H1 (cell line): ENCODE results near the gene TRPV2. TPM values are rescaled to one million over a fixed set of nuclear protein-coding genes. Genes with fewer than 3 reads are reported as not detected.

Experiments used
- CTCF ChIA-PET: fragments of 300-600 bp; sonication (Branson Sonifier 250); formaldehyde crosslinking; loops from one replicate; lab custom pipeline; 2021; ENCODE audit not compliant: partially characterized antibody; lab: Charles Lee
- POLR2A ChIA-PET: fragments of 300-600 bp; sonication (Branson Sonifier 250); formaldehyde crosslinking; loops from one replicate; lab custom pipeline; 2021; ENCODE audit warnings: inconsistent platforms; ENCODE audit not compliant: partially characterized antibody; lab: Charles Lee
- DNase-seq, 2 experiments: peaks; one replicate each; pipeline versions ENCODE4 v3.0.0 to v3.0.0-alpha.2; 2010 to 2022; ENCODE audit warnings: low spot score in 2 of 2, low read depth in 1 of 2, mixed read lengths in 1 of 2
- FAIRE-seq: peaks from 2 replicates; lab custom pipeline; 2011; peaks lifted over from hg19 to GRCh38; lab: Jason Lieb, UNC
- H2AFZ ChIP-seq: 2 replicates; pipeline ENCODE4 v1.8.1; 2012; ENCODE audit warnings: low read length, inconsistent platforms
- H2AK5ac ChIP-seq: 2 replicates; pipeline ENCODE4 v1.6.1; 2013; ENCODE audit warnings: low read depth, low read length
- H2BK120ac ChIP-seq: replicated peaks from 2 replicates; pipeline ENCODE3; 2013; ENCODE audit warnings: low read depth, low read length, inconsistent platforms
- H2BK12ac ChIP-seq: 2 replicates; pipeline ENCODE4 v1.6.1; 2013; ENCODE audit warnings: low read depth, low read length
- H2BK15ac ChIP-seq: 2 replicates; pipeline ENCODE4 v1.6.1; 2013; ENCODE audit warnings: low read length
- H2BK20ac ChIP-seq: 2 replicates; pipeline ENCODE4 v1.6.1; 2013; ENCODE audit warnings: low read length
- H2BK5ac ChIP-seq: 2 replicates; pipeline ENCODE4 v1.6.1; 2013; ENCODE audit warnings: low read depth, low read length
- H3K14ac ChIP-seq: 2 replicates; pipeline ENCODE4 v1.6.1; 2013; ENCODE audit warnings: inconsistent platforms; ENCODE audit not compliant: insufficient read length
- H3K18ac ChIP-seq: 2 replicates; pipeline ENCODE4 v1.6.1; 2013; ENCODE audit warnings: low read length; ENCODE audit errors: extremely low read depth
- H3K23ac ChIP-seq: 2 replicates; pipeline ENCODE4 v1.6.1; 2013; ENCODE audit warnings: inconsistent platforms; ENCODE audit not compliant: insufficient read length
- H3K23me2 ChIP-seq: 2 replicates; pipeline ENCODE4 v1.6.1; 2013; ENCODE audit warnings: low read depth, low read length
- H3K27ac ChIP-seq: 2 replicates; pipeline ENCODE4 v1.6.1; 2011; ENCODE audit warnings: low read depth, low read length, inconsistent platforms
- H3K27me3 ChIP-seq, 4 experiments: replicated peaks in 1 of 4; 1 replicate in 1 of 4; 2 replicates in 3 of 4; pipeline versions ENCODE4 v1.6.1 to v1.8.1; 2011 to 2013; ENCODE audit warnings: low read length in 3 of 4, mild to moderate bottlenecking in 3 of 4, inconsistent platforms in 2 of 4, mixed read lengths in 2 of 4, moderate library complexity in 1 of 4; ENCODE audit not compliant: control insufficient read depth in 3 of 4, insufficient read depth in 3 of 4; ENCODE audit errors: extremely low read depth in 1 of 4
- H3K36me3 ChIP-seq, 4 experiments: 2 replicates each; pipeline versions ENCODE4 v1.6.1 to v1.8.1; 2011 to 2013; ENCODE audit warnings: mild to moderate bottlenecking in 4 of 4, low read length in 3 of 4, moderate library complexity in 2 of 4, control low read depth in 1 of 4, inconsistent platforms in 1 of 4; ENCODE audit not compliant: insufficient read depth in 4 of 4, control insufficient read depth in 2 of 4
- H3K4ac ChIP-seq: replicated peaks from 2 replicates; pipeline ENCODE3; 2013; ENCODE audit warnings: low read length, low read depth, mixed read lengths, inconsistent platforms; ENCODE audit not compliant: insufficient read length
- H3K4me1 ChIP-seq, 4 experiments: replicated peaks in 1 of 4; 1 replicate in 1 of 4; 2 replicates in 3 of 4; pipeline versions ENCODE4 v1.6.1 to v1.8.1; 2011 to 2013; ENCODE audit warnings: low read length in 3 of 4, inconsistent platforms in 2 of 4, mixed read lengths in 1 of 4; ENCODE audit not compliant: insufficient read depth in 4 of 4, control insufficient read depth in 3 of 4
- H3K4me2 ChIP-seq, 2 experiments: 2 replicates each; pipeline versions ENCODE4 v1.6.1 to v1.8.1; 2011 to 2013; ENCODE audit warnings: low read depth in 2 of 2, low read length in 2 of 2, control low read depth in 1 of 2, inconsistent platforms in 1 of 2, mild to moderate bottlenecking in 1 of 2; ENCODE audit not compliant: insufficient read depth in 1 of 2
- H3K4me3 ChIP-seq, 4 experiments: fragments of 200-600, 300-600 bp in 1 of 4; sonication (generic), shearing (Covaris generic), sonication (Bioruptor Twin) in 1 of 4; 2 replicates each; pipeline versions ENCODE4 v1.5.1 to v1.8.1; 2011 to 2016; ENCODE audit warnings: low read length in 4 of 4, low read depth in 3 of 4, control low read depth in 2 of 4, inconsistent platforms in 2 of 4, mild to moderate bottlenecking in 2 of 4, mixed read lengths in 1 of 4, moderate library complexity in 1 of 4; ENCODE audit not compliant: insufficient read depth in 2 of 4; ENCODE audit errors: extremely low read depth in 1 of 4
- H3K56ac ChIP-seq: replicated peaks from 2 replicates; pipeline ENCODE3; 2013; ENCODE audit warnings: low read depth, mild to moderate bottlenecking, mixed read lengths, low read length, inconsistent platforms; ENCODE audit not compliant: insufficient read length
- H3K79me1 ChIP-seq: 2 replicates; pipeline ENCODE4 v1.6.1; 2013; ENCODE audit warnings: low read depth, low read length, control low read depth
- H3K79me2 ChIP-seq, 2 experiments: 2 replicates each; pipeline versions ENCODE4 v1.6.1 to v1.8.1; 2012 to 2013; ENCODE audit warnings: low read length in 2 of 2, mild to moderate bottlenecking in 2 of 2, inconsistent platforms in 1 of 2; ENCODE audit not compliant: insufficient read depth in 2 of 2, control insufficient read depth in 1 of 2
- H3K9ac ChIP-seq, 4 experiments: replicated peaks in 1 of 4; 1 replicate in 1 of 4; 2 replicates in 3 of 4; pipeline versions ENCODE4 v1.6.1 to v1.8.1; 2011 to 2013; ENCODE audit warnings: low read depth in 3 of 4, low read length in 3 of 4, control low read depth in 2 of 4, mild to moderate bottlenecking in 2 of 4, moderate library complexity in 2 of 4, inconsistent platforms in 1 of 4; ENCODE audit errors: extremely low read depth in 1 of 4
- H3K9me3 ChIP-seq, 2 experiments: 2 replicates each; pipeline versions ENCODE4 v1.6.1 to v1.8.1; 2012 to 2013; ENCODE audit warnings: mild to moderate bottlenecking in 2 of 2, moderate library complexity in 2 of 2, control low read depth in 1 of 2, inconsistent platforms in 1 of 2, low read depth in 1 of 2, low read length in 1 of 2, mixed read lengths in 1 of 2; ENCODE audit not compliant: insufficient read depth in 2 of 2
- H4K20me1 ChIP-seq, 2 experiments: replicated peaks in 1 of 2; 2 replicates each; pipeline versions ENCODE3 to v1.8.1; 2011 to 2013; ENCODE audit warnings: inconsistent platforms in 2 of 2, low read length in 2 of 2, mild to moderate bottlenecking in 1 of 2; ENCODE audit not compliant: insufficient read depth in 2 of 2, control insufficient read depth in 1 of 2
- H4K5ac ChIP-seq: 2 replicates; pipeline ENCODE4 v1.6.1; 2013; ENCODE audit warnings: low read length, low read depth, mixed read lengths, inconsistent platforms; ENCODE audit not compliant: insufficient read length
- H4K8ac ChIP-seq: 2 replicates; pipeline ENCODE4 v1.8.0; 2013; ENCODE audit warnings: mild to moderate bottlenecking, moderate library complexity, low read length, inconsistent platforms; ENCODE audit not compliant: insufficient read depth; ENCODE audit errors: extremely low read depth
- H4K91ac ChIP-seq: replicated peaks from 2 replicates; pipeline ENCODE3; 2013; ENCODE audit warnings: low read length, mixed read lengths, inconsistent platforms; ENCODE audit not compliant: insufficient read length
- BACH1 ChIP-seq: IDR thresholded peaks from 2 replicates; pipeline ENCODE4 v1.6.1; 2012; ENCODE audit warnings: low read length, improper control_type of control experiment
- CBX8 ChIP-seq: fragments of 300-800, 300-1000 bp; sonication (generic); IDR thresholded peaks from 2 replicates; pipeline ENCODE4 v1.7.1; 2016; ENCODE audit warnings: low read depth, low read length, borderline replicate concordance
- HDAC6 ChIP-seq: IDR thresholded peaks from one replicate; pipeline ENCODE4 v1.7.1; 2012; ENCODE audit warnings: low read depth, mild to moderate bottlenecking, inconsistent platforms, low read length, moderate library complexity
- MAFK ChIP-seq: IDR thresholded peaks from 2 replicates; pipeline ENCODE4 v1.6.1; 2012; ENCODE audit warnings: low read depth, mild to moderate bottlenecking, improper control_type of control experiment, low read length
- PHF8 ChIP-seq: fragments of 200-600 bp; sonication (generic); conservative IDR thresholded peaks from 2 replicates; pipeline ENCODE4 v1.7.1; 2012; ENCODE audit warnings: low read depth, mild to moderate bottlenecking, inconsistent platforms, low read length, moderate library complexity
- RNF2 ChIP-seq: fragments of 200-900, 300-1000 bp; sonication (generic); IDR thresholded peaks from 2 replicates; pipeline ENCODE4 v1.7.1; 2016; ENCODE audit warnings: borderline replicate concordance, low read depth, mild to moderate bottlenecking, antibody characterized with exemption, low read length; ENCODE audit not compliant: poor library complexity, severe bottlenecking; ENCODE audit errors: missing control alignments
- SAP30 ChIP-seq: fragments of 300-600 bp; sonication (generic); IDR thresholded peaks from 2 replicates; pipeline ENCODE4 v1.7.1; 2012; ENCODE audit warnings: low read length, moderate library complexity, mild to moderate bottlenecking, inconsistent platforms; ENCODE audit not compliant: insufficient read depth, insufficient replicate concordance
- TCF12 ChIP-seq: IDR thresholded peaks from 2 replicates; pipeline ENCODE4 v1.6.1; 2011; ENCODE audit warnings: low read depth, mild to moderate bottlenecking, low read length
- USF2 ChIP-seq: IDR thresholded peaks from 2 replicates; pipeline ENCODE4 v1.6.1; 2011; ENCODE audit warnings: low read length, improper control_type of control experiment
- WGBS, 2 experiments: shearing (Covaris generic) in 1 of 2; methylation state at CpG; one replicate each; pipeline versions ENCODE4 v1.1.6 to v1.1.7; 2013 to 2015; ENCODE audit warnings: low lambda C conversion rate in 2 of 2, mixed read lengths in 2 of 2, inconsistent platforms in 1 of 2, low coverage in 1 of 2, missing lambda C conversion rate in 1 of 2; ENCODE audit not compliant: insufficient replicate concordance in 2 of 2, insufficient coverage in 1 of 2, insufficient read length in 1 of 2; ENCODE audit errors: extremely low coverage in 1 of 2, missing lambda C conversion rate in 1 of 2; 5-methylcytosine and 5-hydroxymethylcytosine counted together
- polyA plus RNA-seq, 7 experiments: library from polyadenylated mRNA; depleted of rRNA in 3 of 7; stranded (reverse) in 5 of 7; unstranded in 2 of 7; fragments of >200 nt in 5 of 7; fragments of 200-250 nt in 2 of 7; gene quantifications; 1 replicate in 5 of 7; 2 replicates in 1 of 7; 4 replicates in 1 of 7; pipeline versions ENCODE4 v1.2.1 to v1.2.3, GENCODE V29; 2011 to 2013; ENCODE audit warnings: missing spikeins in 2 of 7, mixed read lengths in 2 of 7
- total RNA-seq: library from RNA; stranded (reverse); fragmentation: NEBNext Ultra II Directional; extraction: Animal tissue kit (Norgen Biotek cat#: 25700); gene quantifications from 2 replicates; pipeline ENCODE4 v1.2.1, GENCODE V29; 2021

TRPV2 gene
- total and polyA plus RNA-seq, 2 of the 8 experiments (the other 6 are each of a cell fraction or from before 2014, with no cell fraction given) = 1.7 to 2.1 TPM

GRCh38 chr17:16417399-16417798, 2.0 kb downstream of the TRPV2 start:
- no peaks in the 10 kb centered on the region for H3K9me3 ChIP-seq
- H3K23me2 ChIP-seq = no peaks in the 10 kb centered on the region
- H3K4ac ChIP-seq = no peak overlapping the region
- 88% methylated on average over 7 of the region's 7 CpGs; no CpG with 5 or more reads in 1 of the 2 experiments for WGBS, 2 experiments
- H2BK15ac ChIP-seq = no peak overlapping the region
- H2BK20ac ChIP-seq = no peak overlapping the region
- H2AFZ ChIP-seq = no peak overlapping the region
- H3K14ac ChIP-seq = no peak overlapping the region
- no peaks in the 10 kb centered on the region for H3K79me2 ChIP-seq
- FAIRE-seq = no peak
- CTCF ChIA-PET = interaction anchor here (0.7 to 6.2 kb wide), 5 partner anchors 8 to 103 kb away, joined by 3 to 53 read pairs (median 10); no protein-coding TSS in a partner anchor
- H3K79me1 ChIP-seq = no peaks in the 10 kb centered on the region
- H3K9ac ChIP-seq = no peak overlapping the region
- H3K4me1 ChIP-seq = peaks cover 0 to 12% (median 5%) of the 10 kb centered on the region in 4 experiments; a peak in 6 of 7 replicates
- H3K36me3 ChIP-seq = no peaks in the 10 kb centered on the region
- H4K8ac ChIP-seq = no peak overlapping the region
- no peaks in the 10 kb centered on the region for H4K20me1 ChIP-seq
- no peak overlapping the region for H3K23ac ChIP-seq
- H3K18ac ChIP-seq = no peak overlapping the region
- POLR2A ChIA-PET = interaction anchor here (0.6 to 9.2 kb wide), 5 partner anchors 12 to 36 kb away, joined by 3 to 78 read pairs (median 5); partner anchors contain the start of gene UBB
- no peak overlapping the region for H3K56ac ChIP-seq
- no peak overlapping the region for H3K27ac ChIP-seq
- no peaks in the 10 kb centered on the region for H3K27me3 ChIP-seq
- no peak overlapping the region for H3K4me3 ChIP-seq
- H4K5ac ChIP-seq = no peak overlapping the region
- H2AK5ac ChIP-seq = no peak overlapping the region; the same call in 1 of the 2 replicates
- H4K91ac ChIP-seq = no peak overlapping the region
- DNase-seq = no peak
- no peak overlapping the region for H3K4me2 ChIP-seq
- no peak overlapping the region for H2BK5ac ChIP-seq
- H2BK12ac ChIP-seq = no peak overlapping the region
- no peak overlapping the region for H2BK120ac ChIP-seq
- TF ChIP-seq RNF2 (no peak), USF2 (no peak), TCF12 (no peak), SAP30 (no peak), HDAC6 (no peak), CBX8 (no peak), BACH1 (no peak), PHF8 (no peak), MAFK (no peak)
